HG02981 (cell line): ENCODE results near the gene DNAAF1.
"Not testable (repeated sequence)": the region's sequence is repeated elsewhere in the genome, so short reads cannot be mapped to it uniquely, and the experiment has no call there.

ENCODE experiments used
- ATAC-seq: cut with Tn5 transposase; IDR thresholded peaks from one replicate; pipeline ENCODE4 v1.9.1; 2021; ENCODE audit warnings: mild to moderate bottlenecking, moderate library complexity; ENCODE audit not compliant: unreplicated experiment

DNAAF1 gene

GRCh38 chr16:84182680-84183571 is 37.8 kb downstream of the DNAAF1 start:
- ATAC-seq, result no peak

DNA sequence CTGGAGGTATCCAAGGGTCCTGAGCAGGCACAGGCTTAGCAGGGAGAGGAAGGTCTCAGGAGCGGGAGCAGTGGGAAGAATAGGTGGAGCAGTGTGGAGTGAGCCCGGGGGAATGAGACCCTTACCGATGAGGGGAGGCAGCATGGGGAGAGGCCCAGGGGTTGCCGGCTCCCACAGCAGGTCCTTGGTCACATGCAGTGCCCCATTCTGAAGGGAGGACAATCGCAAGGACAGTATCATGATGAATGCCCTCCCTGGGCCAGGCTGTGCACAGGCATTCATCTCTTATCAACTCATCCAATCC is 38.4 kb downstream of the DNAAF1 start:
- ATAC-seq, result no peak

DNA sequence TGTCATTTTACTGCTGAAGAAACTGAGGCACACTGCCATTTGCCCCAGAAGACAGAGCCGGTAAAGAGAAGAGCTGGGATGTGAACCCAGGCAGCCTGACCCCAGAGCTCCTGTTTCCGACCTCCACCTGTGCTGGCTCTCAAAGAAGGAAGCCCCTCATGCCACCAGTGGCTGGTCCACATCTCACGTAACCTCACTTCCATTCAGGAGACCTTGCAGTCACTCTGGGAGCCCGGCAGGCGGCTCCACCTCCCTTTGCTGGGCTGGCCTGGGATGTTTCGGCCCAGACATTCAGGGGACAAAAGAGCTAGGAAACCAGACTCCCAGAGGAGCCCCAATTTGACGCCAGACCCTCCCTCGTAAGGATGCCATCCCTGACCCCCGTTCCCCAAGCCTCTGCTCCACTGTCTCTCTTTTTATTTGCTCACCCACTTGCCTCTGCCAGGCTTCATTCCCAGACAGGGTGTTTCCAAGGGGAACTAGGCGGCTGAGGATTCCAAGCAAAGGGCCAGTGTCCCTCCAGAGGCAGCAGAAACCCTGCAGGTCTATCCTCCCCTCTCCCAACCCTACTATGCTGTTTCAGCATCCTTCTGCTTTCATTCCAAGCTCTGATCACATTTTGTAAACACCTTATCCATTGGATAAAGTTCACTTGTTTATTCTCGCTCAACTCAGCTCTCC is 38.9 kb downstream of the DNAAF1 start:
- no peak for ATAC-seq

GRCh38 chr16:84184775-84185174 is 39.7 kb downstream of the DNAAF1 start:
- no peak for ATAC-seq

- ATAC-seq, result peak; percentile 98
Observed at GRCh38 chr16:84186685-84187437, 41.8 kb downstream of the DNAAF1 start, which contains the start of gene TAF1C. Gene TAF1C (minus strand): TSS chr16:84187057. CDS start chr16:84184988, 2,069 bp downstream.

GRCh38 chr16:84190731-84191388 is 45.8 kb downstream of the DNAAF1 start, which contains the start of gene ADAD2:
Gene ADAD2 (plus strand): TSS chr16:84191157. CDS start chr16:84191231, 74 bp downstream.
- ATAC-seq, result no peak

DNA sequence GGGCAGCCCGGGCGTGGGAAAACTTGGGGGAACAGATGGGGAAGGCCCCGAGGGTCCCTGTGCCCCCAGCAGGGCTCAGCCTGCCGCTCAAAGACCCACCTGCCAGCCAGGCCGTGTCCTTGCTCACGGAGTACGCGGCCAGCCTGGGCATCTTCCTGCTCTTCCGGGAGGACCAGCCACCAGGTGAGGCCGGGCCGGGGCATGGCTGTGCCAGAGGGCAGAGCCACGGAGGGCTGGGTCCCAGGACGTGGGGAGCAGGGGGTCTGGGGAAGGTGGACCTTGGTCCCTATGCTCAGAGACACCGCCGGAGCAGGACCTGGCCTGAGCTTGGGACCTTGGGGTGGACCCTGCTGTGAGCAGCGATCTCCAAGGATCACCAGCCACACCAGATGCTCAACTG is 46.4 kb downstream of the DNAAF1 start:
- ATAC-seq, result no peak

DNA sequence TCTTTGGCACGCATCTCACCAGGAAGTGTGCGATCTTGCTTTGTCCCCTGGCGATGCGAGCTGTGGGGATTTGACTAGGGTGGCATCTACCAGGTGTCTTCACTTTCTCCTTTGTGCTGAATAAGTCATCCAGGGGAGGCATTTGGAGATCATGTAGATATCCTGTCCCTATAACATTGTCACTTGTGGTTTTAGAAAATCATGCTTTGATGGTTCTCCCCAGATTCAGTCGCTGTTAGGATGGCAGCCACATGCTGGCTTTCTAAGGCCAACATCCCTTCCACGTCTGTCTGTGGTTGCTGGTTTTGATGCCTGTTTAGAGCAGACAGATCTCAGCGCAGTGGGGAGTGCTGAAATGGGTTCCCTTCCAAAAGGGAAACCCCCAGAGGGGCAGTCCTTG is 48.4 kb downstream of the DNAAF1 start:
- ATAC-seq, result no peak

DNA sequence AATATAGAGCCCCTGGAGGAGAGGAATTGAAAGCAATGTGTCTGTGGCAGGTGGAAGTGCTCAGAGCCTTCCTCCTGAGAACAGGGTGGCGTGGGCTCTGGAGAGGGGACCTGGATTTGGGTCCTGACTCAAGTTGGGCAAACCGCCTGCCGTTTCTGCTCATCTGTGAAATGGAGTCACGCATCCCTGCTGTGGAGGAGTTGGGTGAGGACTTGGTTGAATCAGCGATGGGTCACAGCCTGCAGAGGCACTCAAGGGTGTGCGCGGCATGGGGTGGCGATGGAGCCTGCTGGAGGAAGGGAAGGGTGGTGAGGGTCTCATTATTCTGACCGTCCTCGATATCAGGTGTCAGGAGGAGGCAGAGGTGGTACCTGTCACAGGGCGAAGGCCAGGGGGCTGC is 48.9 kb downstream of the DNAAF1 start:
- ATAC-seq, result no peak

- ATAC-seq, result peak; percentile 80
Observed at GRCh38 chr16:84194470-84195200, 49.5 kb downstream of the DNAAF1 start.

DNA sequence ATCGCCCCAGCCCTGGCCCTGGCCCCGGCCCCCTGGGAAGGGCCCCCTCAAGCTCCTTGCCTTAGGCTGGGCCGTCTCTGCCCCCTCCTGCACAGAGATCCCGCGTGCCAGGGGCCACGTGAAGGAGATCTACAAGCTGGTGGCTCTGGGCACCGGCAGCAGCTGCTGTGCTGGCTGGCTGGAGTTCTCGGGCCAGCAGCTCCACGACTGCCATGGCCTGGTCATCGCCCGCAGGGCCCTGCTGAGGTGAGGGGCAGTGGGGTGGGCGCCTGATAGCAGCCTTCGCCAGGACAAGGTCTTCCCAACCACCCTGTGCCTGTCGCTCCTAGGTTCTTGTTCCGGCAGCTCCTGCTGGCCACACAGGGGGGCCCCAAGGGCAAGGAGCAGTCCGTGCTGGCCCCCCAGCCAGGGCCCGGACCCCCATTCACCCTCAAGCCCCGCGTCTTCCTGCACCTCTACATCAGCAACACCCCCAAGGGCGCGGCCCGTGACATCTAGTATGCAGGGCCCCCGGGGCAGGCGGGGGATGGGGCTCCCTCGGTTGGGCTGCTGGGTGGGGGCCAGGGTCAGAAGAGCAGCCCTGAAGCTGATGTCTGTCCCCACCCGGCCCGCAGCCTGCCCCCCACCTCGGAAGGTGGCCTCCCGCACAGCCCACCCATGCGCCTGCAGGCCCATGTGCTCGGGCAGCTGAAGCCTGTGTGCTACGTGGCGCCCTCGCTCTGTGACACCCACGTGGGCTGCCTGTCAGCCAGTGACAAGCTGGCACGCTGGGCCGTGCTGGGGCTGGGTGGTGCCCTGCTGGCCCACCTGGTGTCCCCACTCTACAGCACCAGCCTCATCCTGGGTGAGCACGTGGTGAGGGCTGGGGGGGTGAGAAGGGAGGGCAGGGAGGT is 50.3 kb downstream of the DNAAF1 start:
- ATAC-seq, result no peak

- no peak for ATAC-seq
Observed at GRCh38 chr16:84196101-84196500, 51.0 kb downstream of the DNAAF1 start.

DNA sequence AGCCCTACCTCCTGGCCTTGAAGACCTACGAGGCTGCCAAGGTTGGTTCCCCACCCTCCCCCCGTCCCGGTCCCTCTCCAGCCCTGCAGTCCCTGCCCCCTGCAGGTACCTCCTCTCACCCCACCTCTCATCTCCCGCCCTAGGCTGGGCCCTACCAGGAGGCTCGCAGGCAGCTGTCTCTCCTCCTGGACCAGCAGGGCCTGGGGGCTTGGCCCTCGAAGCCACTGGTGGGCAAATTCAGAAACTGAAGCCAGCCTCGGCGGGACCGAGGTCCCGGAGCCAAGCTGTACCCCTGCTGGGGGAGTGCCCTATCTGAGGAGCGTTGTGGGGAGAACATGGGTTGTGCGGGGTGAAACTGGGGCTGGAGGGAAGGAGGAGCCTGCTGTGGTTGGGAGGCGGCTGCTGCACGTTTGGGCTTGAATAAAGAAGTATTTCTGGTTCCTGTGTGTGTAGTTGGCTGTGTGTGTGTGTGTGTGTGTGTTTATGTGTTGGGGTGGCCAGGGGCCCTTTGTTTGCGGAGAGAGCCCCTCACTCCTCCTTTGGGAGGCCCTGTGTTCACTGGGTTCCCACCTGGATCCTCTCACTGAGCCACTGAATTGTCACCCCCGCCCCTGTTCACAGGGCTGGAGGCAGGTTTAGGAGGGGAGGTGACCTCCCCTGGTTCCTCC is 51.8 kb downstream of the DNAAF1 start:
- ATAC-seq, result no peak

DNA sequence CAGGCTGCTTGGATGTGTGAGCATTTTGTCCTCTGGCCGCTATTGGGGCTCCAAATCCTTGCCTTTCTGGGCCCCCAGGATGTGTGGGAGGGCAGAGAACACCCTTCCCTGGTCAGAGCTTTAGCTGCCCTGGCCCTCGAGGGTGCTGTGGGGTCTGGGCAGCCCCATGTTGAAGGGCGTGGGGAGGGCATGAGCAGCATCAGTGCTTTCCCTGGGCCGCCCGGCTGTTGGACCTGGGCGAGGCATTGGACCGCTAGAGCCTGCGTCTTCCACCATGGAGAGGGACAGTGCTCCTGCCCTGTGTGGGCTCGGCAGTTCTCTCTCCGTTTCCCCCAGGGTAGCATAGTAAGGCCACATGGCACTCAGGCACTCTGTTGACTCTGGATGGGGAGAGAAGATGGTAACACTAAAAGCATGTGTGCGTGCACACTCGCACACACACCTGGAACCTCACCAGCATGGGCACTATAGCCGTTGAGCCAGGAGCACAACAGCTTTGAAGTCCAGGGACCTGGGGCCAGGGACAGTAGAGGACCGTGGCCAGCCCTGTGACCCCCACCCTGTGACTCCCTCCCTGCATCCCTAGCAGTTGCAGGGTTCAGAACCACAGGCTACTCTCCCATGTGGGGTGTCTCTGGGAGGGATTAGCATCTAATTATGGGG is 52.5 kb downstream of the DNAAF1 start:
- no peak for ATAC-seq

DNA sequence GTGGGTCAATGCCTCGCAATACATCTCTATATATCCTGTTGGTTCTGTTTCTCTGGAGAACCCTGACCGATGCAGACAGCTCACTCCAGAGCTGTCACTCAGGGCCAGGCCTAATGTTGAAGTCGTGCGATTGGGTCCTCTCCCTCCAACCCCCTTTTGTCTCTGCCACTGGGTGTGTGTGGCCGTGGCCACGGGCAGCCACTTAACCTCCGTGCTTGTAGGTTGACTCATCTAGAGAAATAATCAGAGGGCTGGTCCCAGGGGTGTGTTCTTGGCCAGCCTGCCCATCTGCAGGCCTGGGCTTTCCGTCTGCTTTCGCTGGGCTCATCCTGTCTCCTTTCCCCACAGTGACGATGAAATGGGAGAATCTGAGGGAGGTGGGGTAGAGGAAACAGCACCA is 53.3 kb downstream of the DNAAF1 start:
- no peak for ATAC-seq

GRCh38 chr16:84199097-84199496 is 54.0 kb downstream of the DNAAF1 start:
- ATAC-seq, result no peak

DNA sequence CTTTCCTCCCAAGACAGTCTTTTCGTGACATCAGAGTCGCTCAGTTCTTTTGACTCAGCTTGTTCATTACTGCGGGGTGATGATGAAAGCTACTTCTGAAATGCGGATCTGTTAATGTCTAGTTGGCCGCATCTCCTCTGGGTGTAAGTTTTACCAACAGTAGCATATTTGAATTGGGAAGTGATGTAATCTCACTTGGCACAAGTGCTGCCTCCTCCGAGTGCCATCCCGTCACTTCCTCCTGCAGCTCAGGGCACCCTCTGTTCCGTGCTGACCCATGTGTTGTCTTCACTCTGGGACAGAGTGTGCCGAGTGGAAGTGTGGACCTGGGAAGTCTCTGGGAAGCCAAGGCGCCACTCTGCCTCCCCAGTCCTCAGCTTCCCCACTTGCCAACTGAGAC is 54.8 kb downstream of the DNAAF1 start:
- ATAC-seq, result no peak

DNA sequence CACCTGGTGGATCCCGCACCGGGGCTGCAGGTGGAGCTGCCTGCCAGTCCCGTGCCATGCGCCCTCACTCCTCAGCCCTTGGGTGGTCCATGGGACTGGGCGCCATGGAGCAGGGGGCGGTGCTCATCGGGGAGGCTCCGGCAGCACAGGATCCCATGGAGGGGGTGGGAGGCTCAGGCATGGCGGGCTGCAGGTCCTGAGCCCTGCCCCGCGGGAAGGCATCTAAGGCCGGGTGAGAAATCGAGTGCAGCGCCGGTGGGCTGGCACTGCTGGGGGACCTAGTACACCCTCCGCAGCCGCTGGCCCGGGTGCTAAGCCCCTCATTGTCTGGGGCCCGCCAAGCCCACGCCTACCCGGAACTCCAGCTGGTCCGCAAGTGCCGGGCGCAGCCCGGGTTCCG is 59.4 kb downstream of the DNAAF1 start:
- not testable (repeated sequence) for ATAC-seq
